GM12878 (cell line): ENCODE measurements around the gene SEMA3B. TPM values are rescaled to one million over a fixed set of nuclear protein-coding genes. Genes with fewer than 3 reads are reported as not detected.

ENCODE experiments used
- ASH2L ChIP-seq: fragments of 300-600, 200-600 bp; sonication (generic); IDR thresholded peaks from 2 replicates; pipeline ENCODE4 v1.6.1; 2017; ENCODE audit warnings: low read depth, mild to moderate bottlenecking, borderline replicate concordance
- ATF2 ChIP-seq: IDR thresholded peaks from 2 replicates; pipeline ENCODE4 v1.6.1; 2012; ENCODE audit warnings: low read length, inconsistent platforms
- JUND ChIP-seq: IDR thresholded peaks from 2 replicates; pipeline ENCODE4 v1.6.1; 2012; ENCODE audit warnings: low read depth, mild to moderate bottlenecking, low read length, improper control_type of control experiment, moderate library complexity
- MEF2A ChIP-seq: IDR thresholded peaks from 2 replicates; pipeline ENCODE4 v1.6.1; 2011; ENCODE audit warnings: low read depth, mild to moderate bottlenecking, low read length, moderate library complexity; ENCODE audit not compliant: insufficient read depth
- MTA2 ChIP-seq: fragments of 450-650 bp; IDR thresholded peaks from 2 replicates; pipeline ENCODE4 v1.6.1; 2016; ENCODE audit warnings: low read depth, mild to moderate bottlenecking, moderate library complexity
- MXI1 ChIP-seq: fragments of 150-350 bp; IDR thresholded peaks from 2 replicates; pipeline ENCODE4 v1.6.1; 2011; ENCODE audit warnings: low read depth, mild to moderate bottlenecking, inconsistent platforms, low read length, improper control_type of control experiment
- POLR2AphosphoS5 ChIP-seq: IDR thresholded peaks from 2 replicates; pipeline ENCODE4 v1.6.1; 2011; ENCODE audit warnings: mild to moderate bottlenecking, low read length, inconsistent platforms
- TCF7 ChIP-seq: IDR thresholded peaks from 2 replicates; pipeline ENCODE4 v1.6.1; 2014; ENCODE audit warnings: antibody characterized with exemption, borderline replicate concordance
- ZBTB11 ChIP-seq: fragments of 450-650 bp; formaldehyde crosslinking; IDR thresholded peaks from 2 replicates; pipeline ENCODE4 v1.5.0; 2022; ENCODE audit warnings: mild to moderate bottlenecking, missing genetic modification characterization
- ZBTB40 ChIP-seq: fragments of 450-650 bp; IDR thresholded peaks from 2 replicates; pipeline ENCODE4 v1.6.1; 2016; ENCODE audit warnings: mild to moderate bottlenecking, moderate library complexity, borderline replicate concordance
- ZNF622 ChIP-seq: fragments of 450-650 bp; IDR thresholded peaks from 2 replicates; pipeline ENCODE4 v1.6.1; 2017; ENCODE audit warnings: mild to moderate bottlenecking, inconsistent platforms
- ZNF687 ChIP-seq: fragments of 450-650 bp; IDR thresholded peaks from 2 replicates; pipeline ENCODE4 v1.6.1; 2017; ENCODE audit warnings: mild to moderate bottlenecking, moderate library complexity
- polyA plus RNA-seq, 11 experiments: library from polyadenylated mRNA; depleted of rRNA in 4 of 11; unstranded in 6 of 11; stranded (reverse) in 5 of 11; fragments of >200 nt; fragmentation: Nextera tagmentation in 4 of 11; fragmentation: Illumina TruSeq in 1 of 11; extraction: Ambion mirVana in 4 of 11; extraction: Trizol in 1 of 11; gene quantifications; 1 replicate in 1 of 11; 2 replicates in 10 of 11; pipeline versions ENCODE4 v1.2.1 to v1.2.3, GENCODE V29; 2011 to 2016; ENCODE audit warnings: inconsistent platforms in 2 of 11, missing spikeins in 2 of 11, low read depth in 1 of 11
- total RNA-seq, 4 experiments: library from RNA; depleted of rRNA in 3 of 4; stranded (reverse); fragments of >200 nt in 3 of 4; fragmentation: Illumina TruSeq in 1 of 4; extraction: Trizol in 1 of 4; gene quantifications; 2 replicates each; pipeline versions ENCODE4 v1.2.1 to v1.2.3, GENCODE V29; 2013 to 2021

Gene SEMA3B
- total and polyA plus RNA-seq, 10 of the 15 experiments (the other 5 are each of a cell fraction or from before 2014, with no cell fraction given): 0.06 to 0.59 (median 0.14) TPM; not detected in 2

GRCh38 chr3:50321336-50322114 is 52.6 kb downstream of the SEMA3B start (continued):
- TF ChIP-seq ZBTB40 (peak; percentile 82; the same call in 1 of the 2 replicates), ASH2L (no peak), TCF7 (no peak), ZBTB11 (CRISPR knock-in tag) (no peak), JUND (peak; percentile 99), ZNF687 (no peak), MXI1 (no peak), ATF2 (no peak), ZNF622 (no peak), POLR2AphosphoS5 (0 out of 2 replicates have a peak, but pooled peaks have one; percentile 38), MTA2 (no peak), MEF2A (no peak)
